Liver (tissue), 9 donors: ENCODE data around the gene SH3PXD2B. TPM values are rescaled to one million over a fixed set of nuclear protein-coding genes. Genes with fewer than 3 reads are reported as not detected.
A peak's percentile ranks its signal among the peaks of the same experiment; 100 is the strongest.

Experiments used
- DNase-seq: peaks from one replicate; pipeline ENCODE4 v3.0.0-alpha.2; 2017; ENCODE audit warnings: low spot score
- H3K27ac ChIP-seq, 2 donors: one replicate each; pipeline ENCODE4 v1.7.0; 2013; ENCODE audit warnings: inconsistent platforms in 2 of 2, low read length in 2 of 2, control low read depth in 1 of 2, low read depth in 1 of 2, mild to moderate bottlenecking in 1 of 2
- H3K27me3 ChIP-seq, 4 donors: one replicate each; pipeline versions ENCODE4 v1.6.1 to v1.7.0; 2013; ENCODE audit warnings: low read length in 3 of 4, inconsistent platforms in 1 of 4, mild to moderate bottlenecking in 1 of 4, moderate library complexity in 1 of 4; ENCODE audit not compliant: control insufficient read depth in 4 of 4, insufficient read depth in 4 of 4
- H3K36me3 ChIP-seq, 4 donors: one replicate each; pipeline versions ENCODE4 v1.6.1 to v1.7.0; 2013; ENCODE audit warnings: low read length in 3 of 4, mild to moderate bottlenecking in 3 of 4, low read depth in 1 of 4, moderate library complexity in 1 of 4; ENCODE audit not compliant: control insufficient read depth in 4 of 4, insufficient read depth in 3 of 4
- H3K4me1 ChIP-seq, 4 donors: one replicate each; pipeline versions ENCODE4 v1.6.1 to v1.7.0; 2013; ENCODE audit warnings: low read length in 3 of 4, mild to moderate bottlenecking in 3 of 4, moderate library complexity in 1 of 4; ENCODE audit not compliant: control insufficient read depth in 4 of 4, insufficient read depth in 4 of 4
- H3K4me3 ChIP-seq, 3 donors: one replicate each; pipeline versions ENCODE4 v1.6.1 to v1.7.0; 2013; ENCODE audit warnings: low read length in 3 of 3, control low read depth in 1 of 3, low read depth in 1 of 3, mild to moderate bottlenecking in 1 of 3
- H3K9ac ChIP-seq, 2 donors: one replicate each; pipeline ENCODE4 v1.7.0; 2013; ENCODE audit warnings: low read length in 2 of 2, mild to moderate bottlenecking in 2 of 2, moderate library complexity in 2 of 2, control low read depth in 1 of 2, low read depth in 1 of 2
- H3K9me3 ChIP-seq, 4 donors: one replicate each; pipeline versions ENCODE4 v1.6.1 to v1.7.0; 2013; ENCODE audit warnings: low read length in 3 of 4; ENCODE audit not compliant: control insufficient read depth in 4 of 4
- EGR1 ChIP-seq, 2 donors: IDR thresholded peaks; 2 replicates each; pipeline ENCODE4 v1.6.1; 2016 to 2018; ENCODE audit warnings: antibody characterized with exemption in 2 of 2, low read depth in 2 of 2
- FOXA1 ChIP-seq: IDR thresholded peaks from 2 replicates; pipeline ENCODE4 v1.6.1; 2016; ENCODE audit warnings: antibody characterized with exemption
- FOXA2 ChIP-seq: IDR thresholded peaks from 2 replicates; pipeline ENCODE4 v1.6.1; 2016; ENCODE audit warnings: antibody characterized with exemption
- GABPA ChIP-seq, 2 donors: IDR thresholded peaks in 1 of 2; conservative IDR thresholded peaks in 1 of 2; 2 replicates each; pipeline ENCODE4 v1.6.1; 2016; ENCODE audit warnings: antibody characterized with exemption in 2 of 2, mild to moderate bottlenecking in 1 of 2, moderate library complexity in 1 of 2
- HNF4A ChIP-seq, 2 donors: conservative IDR thresholded peaks; 2 replicates each; pipeline ENCODE4 v1.6.1; 2016; ENCODE audit warnings: antibody characterized with exemption in 2 of 2, mild to moderate bottlenecking in 2 of 2
- HNF4G ChIP-seq: IDR thresholded peaks from 2 replicates; pipeline ENCODE4 v1.6.1; 2016; ENCODE audit warnings: antibody characterized with exemption
- RAD21 ChIP-seq, 2 donors: IDR thresholded peaks; 2 replicates each; pipeline ENCODE4 v1.6.1; 2016; ENCODE audit warnings: antibody characterized with exemption in 2 of 2, mild to moderate bottlenecking in 2 of 2
- RXRA ChIP-seq, 2 donors: IDR thresholded peaks; 2 replicates each; pipeline ENCODE4 v1.6.1; 2017 to 2018; ENCODE audit warnings: antibody characterized with exemption in 2 of 2, mild to moderate bottlenecking in 1 of 2
- SP1 ChIP-seq: IDR thresholded peaks from 2 replicates; pipeline ENCODE4 v1.6.1; 2018; ENCODE audit warnings: antibody characterized with exemption, mild to moderate bottlenecking
- TAF1 ChIP-seq: conservative IDR thresholded peaks from 2 replicates; pipeline ENCODE4 v1.6.1; 2016; ENCODE audit warnings: antibody characterized with exemption, mild to moderate bottlenecking
- YY1 ChIP-seq: IDR thresholded peaks from 2 replicates; pipeline ENCODE4 v1.6.1; 2016; ENCODE audit warnings: antibody characterized with exemption, mild to moderate bottlenecking
- WGBS: extraction: QIAGEN DNeasy Blood & Tissue Kit; methylation state at CpG from one replicate; pipeline ENCODE4 v1.1.7; 2013; 5-methylcytosine and 5-hydroxymethylcytosine counted together
- polyA plus RNA-seq, 2 donors: library from polyadenylated mRNA; stranded (reverse) in 1 of 2; unstranded in 1 of 2; fragments of 200-250 nt in 1 of 2; fragments of >200 nt in 1 of 2; fragmentation: Nextera tagmentation in 1 of 2; extraction: Ambion mirVana in 1 of 2; gene quantifications; one replicate each; pipeline versions ENCODE4 v1.2.1 to v1.2.3, GENCODE V29; 2013 to 2015
- total RNA-seq, 2 donors: library from RNA; depleted of rRNA; stranded (reverse); fragments of >200 nt; gene quantifications; one replicate each; pipeline ENCODE4 v1.2.3, GENCODE V29; 2014
- TF ChIP-seq, protein P1 (sequence below): IDR thresholded peaks from 2 replicates; pipeline ENCODE4 v1.6.1; 2016; ENCODE audit warnings: antibody characterized with exemption
- TF ChIP-seq, protein P2 (sequence below): IDR thresholded peaks from 2 replicates; pipeline ENCODE4 v1.6.1; 2016; ENCODE audit warnings: antibody characterized with exemption, mild to moderate bottlenecking
- TF ChIP-seq, protein P3 (sequence below): fragments of 150-350 bp; IDR thresholded peaks from 2 replicates; pipeline ENCODE4 v1.5.1; 2017; ENCODE audit warnings: improper control_type of control experiment, low read depth, low read length; ENCODE audit not compliant: missing input control
- TF ChIP-seq, protein P4 (sequence below): IDR thresholded peaks from 2 replicates; pipeline ENCODE4 v1.6.1; 2016; ENCODE audit warnings: antibody characterized with exemption
- TF ChIP-seq, protein P5 (sequence below): IDR thresholded peaks from 2 replicates; pipeline ENCODE4 v1.6.1; 2016; ENCODE audit warnings: antibody characterized with exemption
- donor health status: healthy.
- donor health status: healthy.
- donor health status: healthy.
- donor health status: healthy.
- donor health status: healthy.

The SH3PXD2B gene
- total and polyA plus RNA-seq, 4 donors = 1.1 to 3.3 (median 2.2) TPM

DNA sequence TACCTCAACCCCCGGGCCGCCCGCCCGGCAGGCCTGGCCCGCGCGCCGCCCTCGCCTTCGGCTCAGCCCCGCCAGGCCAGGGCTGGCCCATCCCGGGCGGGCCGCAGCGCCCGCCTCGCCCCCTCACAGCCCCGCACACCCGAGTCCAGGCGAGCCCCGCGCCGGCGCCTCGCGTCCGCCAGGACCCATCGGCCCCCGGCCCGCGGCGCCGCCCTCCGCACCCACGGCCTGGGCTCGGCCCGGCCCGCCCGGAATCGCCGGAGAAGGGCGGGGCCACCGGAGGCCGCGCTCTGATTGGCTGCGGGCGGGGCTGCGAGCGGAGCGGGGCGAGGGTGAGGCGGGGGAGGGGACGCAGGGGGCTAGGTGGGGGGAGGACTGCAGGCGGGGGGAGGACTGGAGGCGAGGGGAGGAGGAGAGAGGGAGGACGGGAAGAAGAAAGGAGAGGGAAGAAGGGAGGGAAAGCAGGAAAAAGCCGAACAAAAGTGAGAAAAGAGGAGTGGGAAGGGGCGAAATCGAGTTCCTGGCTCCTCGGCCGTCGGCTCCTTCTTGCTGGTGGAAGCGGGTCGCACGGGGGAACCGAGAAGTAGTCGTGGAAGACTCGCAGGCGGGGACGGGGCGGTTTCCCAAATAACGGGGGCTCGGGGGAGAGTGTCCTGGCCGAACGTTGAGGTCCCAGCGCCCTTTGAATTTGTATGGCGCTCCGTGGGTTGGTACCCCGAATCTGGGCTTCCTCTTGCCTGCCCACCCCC is 170.3 kb downstream of the SH3PXD2B start:
- Histone ChIP-seq H3K27me3 (no peaks in the 10 kb centered on the region), H3K27ac (peak overlapping the region; percentile 60 to 62), H3K4me1 (peaks cover 1 to 20% (median 14%) of the 10 kb centered on the region in 4 donors), H3K36me3 (no peaks in the 10 kb centered on the region), H3K9ac (peak overlapping the region in 1 of 2 donors; percentile 65), H3K9me3 (no peaks in the 10 kb centered on the region), H3K4me3 (peak overlapping the region; percentile 76 to 93 (median 91))
- no peak for TF ChIP-seq YY1
- TF ChIP-seq RAD21 (IDR thresholded peaks at IDR 0.05) = no peak
- TF ChIP-seq GABPA (IDR thresholded peaks at IDR 0.05 in 1 of 2, conservative IDR thresholded peaks at IDR 0.05 in 1 of 2) = no peak
- TF ChIP-seq FOXA2 = no peak
- TF ChIP-seq HNF4G = no peak
- no peak for TF ChIP-seq HNF4A (conservative IDR thresholded peaks at IDR 0.05)
- no peak for TF ChIP-seq FOXA1
- TF ChIP-seq, protein P1, sequence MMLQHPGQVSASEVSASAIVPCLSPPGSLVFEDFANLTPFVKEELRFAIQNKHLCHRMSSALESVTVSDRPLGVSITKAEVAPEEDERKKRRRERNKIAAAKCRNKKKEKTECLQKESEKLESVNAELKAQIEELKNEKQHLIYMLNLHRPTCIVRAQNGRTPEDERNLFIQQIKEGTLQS = no peak
- TF ChIP-seq TAF1 = no peak
- no peak for TF ChIP-seq SP1
- no peak for TF ChIP-seq EGR1 (IDR thresholded peaks at IDR 0.05; ENCODE audit: low read depth in 2 of 2)
- TF ChIP-seq, protein P2, sequence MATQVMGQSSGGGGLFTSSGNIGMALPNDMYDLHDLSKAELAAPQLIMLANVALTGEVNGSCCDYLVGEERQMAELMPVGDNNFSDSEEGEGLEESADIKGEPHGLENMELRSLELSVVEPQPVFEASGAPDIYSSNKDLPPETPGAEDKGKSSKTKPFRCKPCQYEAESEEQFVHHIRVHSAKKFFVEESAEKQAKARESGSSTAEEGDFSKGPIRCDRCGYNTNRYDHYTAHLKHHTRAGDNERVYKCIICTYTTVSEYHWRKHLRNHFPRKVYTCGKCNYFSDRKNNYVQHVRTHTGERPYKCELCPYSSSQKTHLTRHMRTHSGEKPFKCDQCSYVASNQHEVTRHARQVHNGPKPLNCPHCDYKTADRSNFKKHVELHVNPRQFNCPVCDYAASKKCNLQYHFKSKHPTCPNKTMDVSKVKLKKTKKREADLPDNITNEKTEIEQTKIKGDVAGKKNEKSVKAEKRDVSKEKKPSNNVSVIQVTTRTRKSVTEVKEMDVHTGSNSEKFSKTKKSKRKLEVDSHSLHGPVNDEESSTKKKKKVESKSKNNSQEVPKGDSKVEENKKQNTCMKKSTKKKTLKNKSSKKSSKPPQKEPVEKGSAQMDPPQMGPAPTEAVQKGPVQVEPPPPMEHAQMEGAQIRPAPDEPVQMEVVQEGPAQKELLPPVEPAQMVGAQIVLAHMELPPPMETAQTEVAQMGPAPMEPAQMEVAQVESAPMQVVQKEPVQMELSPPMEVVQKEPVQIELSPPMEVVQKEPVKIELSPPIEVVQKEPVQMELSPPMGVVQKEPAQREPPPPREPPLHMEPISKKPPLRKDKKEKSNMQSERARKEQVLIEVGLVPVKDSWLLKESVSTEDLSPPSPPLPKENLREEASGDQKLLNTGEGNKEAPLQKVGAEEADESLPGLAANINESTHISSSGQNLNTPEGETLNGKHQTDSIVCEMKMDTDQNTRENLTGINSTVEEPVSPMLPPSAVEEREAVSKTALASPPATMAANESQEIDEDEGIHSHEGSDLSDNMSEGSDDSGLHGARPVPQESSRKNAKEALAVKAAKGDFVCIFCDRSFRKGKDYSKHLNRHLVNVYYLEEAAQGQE = no peak
- TF ChIP-seq, protein P3, sequence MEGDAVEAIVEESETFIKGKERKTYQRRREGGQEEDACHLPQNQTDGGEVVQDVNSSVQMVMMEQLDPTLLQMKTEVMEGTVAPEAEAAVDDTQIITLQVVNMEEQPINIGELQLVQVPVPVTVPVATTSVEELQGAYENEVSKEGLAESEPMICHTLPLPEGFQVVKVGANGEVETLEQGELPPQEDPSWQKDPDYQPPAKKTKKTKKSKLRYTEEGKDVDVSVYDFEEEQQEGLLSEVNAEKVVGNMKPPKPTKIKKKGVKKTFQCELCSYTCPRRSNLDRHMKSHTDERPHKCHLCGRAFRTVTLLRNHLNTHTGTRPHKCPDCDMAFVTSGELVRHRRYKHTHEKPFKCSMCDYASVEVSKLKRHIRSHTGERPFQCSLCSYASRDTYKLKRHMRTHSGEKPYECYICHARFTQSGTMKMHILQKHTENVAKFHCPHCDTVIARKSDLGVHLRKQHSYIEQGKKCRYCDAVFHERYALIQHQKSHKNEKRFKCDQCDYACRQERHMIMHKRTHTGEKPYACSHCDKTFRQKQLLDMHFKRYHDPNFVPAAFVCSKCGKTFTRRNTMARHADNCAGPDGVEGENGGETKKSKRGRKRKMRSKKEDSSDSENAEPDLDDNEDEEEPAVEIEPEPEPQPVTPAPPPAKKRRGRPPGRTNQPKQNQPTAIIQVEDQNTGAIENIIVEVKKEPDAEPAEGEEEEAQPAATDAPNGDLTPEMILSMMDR = no peak
- no peak for TF ChIP-seq RXRA (IDR thresholded peaks at IDR 0.05)
- TF ChIP-seq, protein P4, sequence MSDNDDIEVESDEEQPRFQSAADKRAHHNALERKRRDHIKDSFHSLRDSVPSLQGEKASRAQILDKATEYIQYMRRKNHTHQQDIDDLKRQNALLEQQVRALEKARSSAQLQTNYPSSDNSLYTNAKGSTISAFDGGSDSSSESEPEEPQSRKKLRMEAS = no peak
- TF ChIP-seq, protein P5, sequence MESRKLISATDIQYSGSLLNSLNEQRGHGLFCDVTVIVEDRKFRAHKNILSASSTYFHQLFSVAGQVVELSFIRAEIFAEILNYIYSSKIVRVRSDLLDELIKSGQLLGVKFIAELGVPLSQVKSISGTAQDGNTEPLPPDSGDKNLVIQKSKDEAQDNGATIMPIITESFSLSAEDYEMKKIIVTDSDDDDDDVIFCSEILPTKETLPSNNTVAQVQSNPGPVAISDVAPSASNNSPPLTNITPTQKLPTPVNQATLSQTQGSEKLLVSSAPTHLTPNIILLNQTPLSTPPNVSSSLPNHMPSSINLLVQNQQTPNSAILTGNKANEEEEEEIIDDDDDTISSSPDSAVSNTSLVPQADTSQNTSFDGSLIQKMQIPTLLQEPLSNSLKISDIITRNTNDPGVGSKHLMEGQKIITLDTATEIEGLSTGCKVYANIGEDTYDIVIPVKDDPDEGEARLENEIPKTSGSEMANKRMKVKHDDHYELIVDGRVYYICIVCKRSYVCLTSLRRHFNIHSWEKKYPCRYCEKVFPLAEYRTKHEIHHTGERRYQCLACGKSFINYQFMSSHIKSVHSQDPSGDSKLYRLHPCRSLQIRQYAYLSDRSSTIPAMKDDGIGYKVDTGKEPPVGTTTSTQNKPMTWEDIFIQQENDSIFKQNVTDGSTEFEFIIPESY = no peak
- DNase-seq = peak; percentile 74
- WGBS = under 1% methylated on average over 79 of the region's 79 CpGs
